ENCODE measurements around the gene IRF1. TPM values are rescaled to one million over a fixed set of nuclear protein-coding genes. Genes with fewer than 3 reads are reported as not detected.

The IRF1 gene
- total RNA-seq, 4 donors from 2014 or later = 17.5 to 24.1 (median 20.1) TPM

GRCh38 chr5:132449060-132449459 is 41.5 kb downstream of the IRF1 start:
- Histone ChIP-seq H3K4me3 (no peak overlapping the region), H3K27me3 (no peaks in the 10 kb centered on the region), H3K4me1 (peaks cover 38% of the 10 kb centered on the region), H3K27ac (no peak overlapping the region), H3K9me3 (no peaks in the 10 kb centered on the region), H3K36me3 (no peaks in the 10 kb centered on the region)
- no peak for DNase-seq (ENCODE audit: low spot score in 2 of 2)
- TF ChIP-seq POLR2A (IDR thresholded peaks at IDR 0.05) (no peak), EP300 (IDR thresholded peaks at IDR 0.05) (no peak), POLR2AphosphoS5 (IDR thresholded peaks at IDR 0.05) (no peak), CTCF (IDR thresholded peaks at IDR 0.05) (no peak)
- WGBS = 96% methylated on average over 1 of the region's 1 CpG

- H3K9me3 ChIP-seq = no peaks in the 10 kb centered on the region
- peaks cover 40% of the 10 kb centered on the region for H3K4me1 ChIP-seq
- H3K27me3 ChIP-seq = no peaks in the 10 kb centered on the region
- no peak for TF ChIP-seq EP300 (IDR thresholded peaks at IDR 0.05)
- TF ChIP-seq CTCF (IDR thresholded peaks at IDR 0.05) = no peak
- TF ChIP-seq POLR2A (IDR thresholded peaks at IDR 0.05) = no peak
- WGBS = 56% methylated on average over 2 of the region's 2 CpGs
- H3K27ac ChIP-seq = no peak overlapping the region
- no peaks in the 10 kb centered on the region for H3K36me3 ChIP-seq
- no peak overlapping the region for H3K4me3 ChIP-seq
- no peak for DNase-seq (ENCODE audit: low spot score in 2 of 2)
Measured at GRCh38 chr5:132447196-132447595, 43.4 kb downstream of the IRF1 start.

- H3K4me3 ChIP-seq = no peak overlapping the region
- H3K4me1 ChIP-seq = peaks cover 40% of the 10 kb centered on the region
- no peaks in the 10 kb centered on the region for H3K36me3 ChIP-seq
- 39% methylated on average over 6 of the region's 6 CpGs for WGBS
- H3K9me3 ChIP-seq = no peaks in the 10 kb centered on the region
- no peak overlapping the region for H3K27ac ChIP-seq
- H3K27me3 ChIP-seq = no peaks in the 10 kb centered on the region
- no peak for DNase-seq (ENCODE audit: low spot score in 2 of 2)
- no peak for TF ChIP-seq EP300 (IDR thresholded peaks at IDR 0.05)
- no peak for TF ChIP-seq POLR2A (IDR thresholded peaks at IDR 0.05)
- no peak for TF ChIP-seq POLR2AphosphoS5 (IDR thresholded peaks at IDR 0.05)
- TF ChIP-seq CTCF (IDR thresholded peaks at IDR 0.05) = no peak
Measured at GRCh38 chr5:132446621-132447020, 44.0 kb downstream of the IRF1 start.

GRCh38 chr5:132445930-132446329 is 44.6 kb downstream of the IRF1 start:
- H3K27me3 ChIP-seq = no peaks in the 10 kb centered on the region
- 43% methylated on average over 1 of the region's 3 CpGs for WGBS
- no peaks in the 10 kb centered on the region for H3K9me3 ChIP-seq
- no peak overlapping the region for H3K4me3 ChIP-seq
- no peak for DNase-seq (ENCODE audit: low spot score in 2 of 2)
- H3K4me1 ChIP-seq = peaks cover 40% of the 10 kb centered on the region
- H3K27ac ChIP-seq = peak overlapping the region; percentile 20
- TF ChIP-seq POLR2A (IDR thresholded peaks at IDR 0.05) (no peak), EP300 (IDR thresholded peaks at IDR 0.05) (no peak), CTCF (IDR thresholded peaks at IDR 0.05) (no peak), POLR2AphosphoS5 (IDR thresholded peaks at IDR 0.05) (no peak)
- H3K36me3 ChIP-seq = no peaks in the 10 kb centered on the region

- no peak overlapping the region for H3K4me3 ChIP-seq
- H3K27me3 ChIP-seq = no peaks in the 10 kb centered on the region
- DNase-seq (ENCODE audit: low spot score in 2 of 2) = no peak
- WGBS = 56% methylated on average over 2 of the region's 4 CpGs
- no peaks in the 10 kb centered on the region for H3K9me3 ChIP-seq
- peaks cover 38% of the 10 kb centered on the region for H3K4me1 ChIP-seq
- TF ChIP-seq POLR2A (IDR thresholded peaks at IDR 0.05) (no peak), POLR2AphosphoS5 (IDR thresholded peaks at IDR 0.05) (no peak), EP300 (IDR thresholded peaks at IDR 0.05) (no peak), CTCF (IDR thresholded peaks at IDR 0.05) (no peak)
- peak overlapping the region; percentile 20 for H3K27ac ChIP-seq
- H3K36me3 ChIP-seq = no peaks in the 10 kb centered on the region
Measured at GRCh38 chr5:132445640-132445923, 45.0 kb downstream of the IRF1 start.
